ENCODE results near the gene DLG2. TPM values are rescaled to one million over a fixed set of nuclear protein-coding genes. Genes with fewer than 3 reads are reported as not detected.

The DLG2 gene
- total and polyA plus RNA-seq, 2 of the 8 experiments (the other 6 are each of a cell fraction or from before 2014, with no cell fraction given): 1.7 to 14.3 TPM

DNA sequence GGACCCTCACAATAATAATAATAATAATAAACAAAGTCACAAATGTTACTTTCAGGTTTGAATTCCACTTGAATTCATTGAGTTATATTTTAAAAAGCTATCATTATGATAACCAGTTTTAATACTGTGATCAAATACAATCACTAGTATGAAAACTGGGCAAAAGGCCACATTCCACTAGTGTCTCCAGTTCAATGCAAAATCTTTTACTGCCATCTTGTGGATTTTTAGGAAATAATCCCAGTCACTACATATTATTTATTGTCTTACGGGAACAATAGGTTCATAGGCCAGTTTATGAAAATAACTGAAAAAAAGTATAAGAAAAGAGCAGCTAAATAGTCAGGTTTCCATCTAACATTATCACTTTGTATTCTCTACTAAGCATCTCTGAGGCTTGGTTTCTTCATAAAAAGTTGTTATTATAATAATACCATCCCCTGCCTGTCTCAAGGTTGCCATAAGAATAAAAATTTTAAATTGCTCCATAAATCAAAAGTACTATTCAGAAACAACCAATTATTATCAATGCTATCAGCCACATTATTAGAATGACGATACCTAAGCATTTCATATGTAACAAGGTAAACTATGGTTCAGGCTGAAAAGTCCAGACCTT, 1807.1 kb downstream of the DLG2 start:
- Histone ChIP-seq H4K8ac (ENCODE audit: extremely low read depth, insufficient read depth, low read length) (no peak overlapping the region), H3K9ac (replicated peaks in 1 of 4; ENCODE audit: extremely low read depth in 1 of 4, low read depth in 3 of 4, low read length in 3 of 4) (no peak overlapping the region), H4K5ac (ENCODE audit: insufficient read length, low read depth, low read length) (no peak overlapping the region), H2AK5ac (ENCODE audit: low read depth, low read length) (no peak overlapping the region), H3K36me3 (ENCODE audit: control insufficient read depth in 2 of 4, insufficient read depth in 4 of 4, low read length in 3 of 4) (no peaks in the 10 kb centered on the region), H3K4me3 (ENCODE audit: extremely low read depth in 1 of 4, insufficient read depth in 2 of 4, low read depth in 3 of 4, low read length in 4 of 4) (no peak overlapping the region), H3K4ac (replicated peaks; ENCODE audit: insufficient read length, low read depth, low read length) (no peak overlapping the region), H2BK12ac (ENCODE audit: low read depth, low read length) (no peak overlapping the region), H3K18ac (ENCODE audit: extremely low read depth, low read length) (no peak overlapping the region), H2BK120ac (replicated peaks; ENCODE audit: low read depth, low read length) (no peak overlapping the region), H3K79me2 (ENCODE audit: control insufficient read depth in 1 of 2, insufficient read depth in 2 of 2, low read length in 2 of 2) (no peaks in the 10 kb centered on the region), H3K4me2 (ENCODE audit: insufficient read depth in 1 of 2, low read depth in 2 of 2, low read length in 2 of 2) (no peak overlapping the region), H3K14ac (ENCODE audit: insufficient read length) (no peak overlapping the region), H3K56ac (replicated peaks; ENCODE audit: insufficient read length, low read depth, low read length) (no peak overlapping the region), H3K4me1 (replicated peaks in 1 of 4; ENCODE audit: control insufficient read depth in 3 of 4, insufficient read depth in 4 of 4, low read length in 3 of 4) (no peaks in the 10 kb centered on the region), H4K91ac (replicated peaks; ENCODE audit: insufficient read length, low read length) (no peak overlapping the region), H3K27me3 (replicated peaks in 1 of 4; ENCODE audit: control insufficient read depth in 3 of 4, extremely low read depth in 1 of 4, insufficient read depth in 3 of 4, low read length in 3 of 4) (no peaks in the 10 kb centered on the region), H2BK15ac (ENCODE audit: low read length) (no peak overlapping the region), H3K27ac (ENCODE audit: low read depth, low read length) (no peak overlapping the region), H2BK20ac (ENCODE audit: low read length) (no peak overlapping the region), H3K23me2 (ENCODE audit: low read depth, low read length) (no peaks in the 10 kb centered on the region), H2BK5ac (ENCODE audit: low read depth, low read length) (no peak overlapping the region), H2AFZ (ENCODE audit: low read length) (no peak overlapping the region), H4K20me1 (replicated peaks in 1 of 2; ENCODE audit: control insufficient read depth in 1 of 2, insufficient read depth in 2 of 2, low read length in 2 of 2) (no peaks in the 10 kb centered on the region), H3K79me1 (ENCODE audit: low read depth, low read length) (no peaks in the 10 kb centered on the region), H3K9me3 (ENCODE audit: insufficient read depth in 2 of 2, low read depth in 1 of 2, low read length in 1 of 2) (no peaks in the 10 kb centered on the region), H3K23ac (ENCODE audit: insufficient read length) (no peak overlapping the region)
- FAIRE-seq (no peak), DNase-seq (ENCODE audit: low read depth in 1 of 2, low spot score in 2 of 2) (no peak)
- CTCF ChIA-PET (ENCODE audit: partially characterized antibody): interaction anchor here (0.6 to 6.7 kb wide), 35 partner anchors 8 to 1004 kb away, joined by 3 to 45 read pairs (median 4); no protein-coding TSS in a partner anchor
- WGBS, 2 experiments (ENCODE audit: extremely low coverage in 1 of 2, insufficient coverage in 1 of 2, insufficient read length in 1 of 2, insufficient replicate concordance in 2 of 2, low coverage in 1 of 2, low lambda C conversion rate in 2 of 2, missing lambda C conversion rate in 1 of 2): 69% methylated on average over 2 of the region's 2 CpGs; no CpG with 5 or more reads in 1 of the 2 experiments
- POLR2A ChIA-PET (ENCODE audit: partially characterized antibody): no interaction called here
- TF ChIP-seq JUN (IDR thresholded peaks at IDR 0.05; ENCODE audit: low read depth, low read length) (no peak), CTCF (IDR thresholded peaks at IDR 0.05; ENCODE audit: control extremely low read depth in 1 of 3, insufficient read depth in 1 of 3, low read depth in 1 of 3, low read length in 3 of 3) (peak in 2 of 3 experiments; percentile 35 to 40; a peak in 2 of 4 replicates), RAD21 (IDR thresholded peaks at IDR 0.05 in 1 of 2, conservative IDR thresholded peaks at IDR 0.05 in 1 of 2; ENCODE audit: low read depth in 2 of 2, low read length in 2 of 2) (peak; percentile 77 to 82), TEAD4 (IDR thresholded peaks at IDR 0.05; ENCODE audit: low read depth, low read length) (no peak), SP1 (IDR thresholded peaks at IDR 0.05; ENCODE audit: low read depth, low read length) (no peak), TAF7 (optimal IDR thresholded peaks at IDR 0.05; ENCODE audit: borderline replicate concordance, low read depth, low read length) (no peak), CTBP2 (IDR thresholded peaks at IDR 0.05; ENCODE audit: borderline replicate concordance, insufficient read depth, insufficient read length, low read length) (no peak), CEBPB (IDR thresholded peaks at IDR 0.05; ENCODE audit: low read depth, low read length) (no peak)
